Measurements from ENCODE around the gene SPRYD4. TPM values are rescaled to one million over a fixed set of nuclear protein-coding genes. Genes with fewer than 3 reads are reported as not detected.
"Not testable (repeated sequence)": the region's sequence is repeated elsewhere in the genome, so short reads cannot be mapped to it uniquely, and the experiment has no call there.

Gene SPRYD4
- total RNA-seq, 1 donor from 2014 or later = 1.4 TPM

DNA sequence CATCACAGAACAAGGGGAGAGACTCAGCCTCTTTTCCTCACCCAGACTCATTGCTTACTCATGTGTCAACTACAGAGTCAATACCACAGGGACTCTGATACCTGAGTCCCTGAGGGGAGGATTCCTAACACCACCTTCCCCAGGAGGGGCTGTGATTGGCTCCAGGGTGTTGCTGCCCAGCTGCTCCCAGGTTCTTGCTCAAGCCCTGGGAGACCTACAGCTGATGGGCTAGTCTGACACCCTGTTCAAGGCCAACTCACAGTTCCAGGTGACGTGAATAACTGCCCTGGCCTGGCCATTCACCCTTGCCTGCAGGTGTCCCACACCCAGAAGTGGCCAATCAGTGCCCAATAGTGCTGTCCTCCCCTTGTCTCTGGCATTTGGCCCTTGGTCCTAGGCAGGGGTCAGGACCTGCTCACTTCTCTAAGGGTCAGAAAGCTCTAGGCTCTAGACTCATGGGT is 8.6 kb downstream of the SPRYD4 start:
- no peak for DNase-seq (ENCODE audit: low read depth in 2 of 2)

DNA sequence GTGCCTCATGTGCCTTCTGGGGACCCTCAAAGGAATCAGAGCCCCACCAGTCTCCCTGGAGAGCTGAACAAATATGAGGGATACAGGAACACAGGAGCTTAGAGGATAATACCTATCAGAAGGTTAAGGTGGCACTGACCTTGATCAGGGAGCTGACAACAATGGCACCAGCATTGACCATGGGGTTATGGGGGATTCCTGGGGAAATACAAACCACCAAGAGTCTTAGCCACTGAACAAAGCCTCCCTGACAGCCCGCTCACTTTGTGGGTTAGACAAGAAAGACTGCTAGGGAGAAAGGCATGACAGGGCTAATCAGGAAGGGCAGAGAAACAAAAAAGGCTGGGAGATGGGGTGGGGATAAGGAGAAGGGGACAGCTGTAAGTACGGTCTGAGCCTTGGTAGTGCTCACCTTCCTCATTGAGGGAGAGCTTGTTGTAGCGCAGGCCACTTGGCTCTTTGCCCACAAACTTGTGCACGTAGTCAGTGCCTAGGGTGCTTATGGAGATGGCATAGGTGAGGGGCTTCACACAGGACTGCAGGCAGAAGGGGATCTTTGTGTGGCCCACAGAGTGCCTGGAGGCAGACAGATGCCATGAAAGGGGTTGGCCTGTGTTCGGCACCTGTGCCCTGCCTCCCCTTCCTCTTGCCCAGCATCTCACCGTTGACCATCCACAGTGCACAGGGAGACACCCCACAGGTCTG is 9.3 kb downstream of the SPRYD4 start:
- DNase-seq (ENCODE audit: low read depth in 2 of 2) = no peak

DNA sequence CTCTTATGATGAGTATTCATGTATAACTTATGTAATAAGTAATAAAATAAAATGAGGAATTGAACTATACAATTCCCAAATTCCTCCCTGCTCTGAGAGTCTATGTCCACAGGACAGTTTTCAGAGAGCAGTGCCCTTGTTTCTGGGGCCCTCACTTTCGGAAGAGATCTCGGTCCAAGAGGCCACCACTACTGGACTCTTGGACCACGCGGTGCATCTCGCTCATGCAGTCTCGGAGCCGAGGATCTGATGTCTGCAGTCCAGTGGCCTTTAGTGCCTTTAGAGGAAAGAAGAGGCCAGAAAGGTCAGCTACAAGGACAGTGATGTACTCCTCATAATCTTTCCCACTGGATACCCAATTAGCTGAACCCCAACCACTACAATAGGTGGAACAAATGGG is 11.2 kb downstream of the SPRYD4 start:
- DNase-seq (ENCODE audit: low read depth in 2 of 2) = no peak

DNA sequence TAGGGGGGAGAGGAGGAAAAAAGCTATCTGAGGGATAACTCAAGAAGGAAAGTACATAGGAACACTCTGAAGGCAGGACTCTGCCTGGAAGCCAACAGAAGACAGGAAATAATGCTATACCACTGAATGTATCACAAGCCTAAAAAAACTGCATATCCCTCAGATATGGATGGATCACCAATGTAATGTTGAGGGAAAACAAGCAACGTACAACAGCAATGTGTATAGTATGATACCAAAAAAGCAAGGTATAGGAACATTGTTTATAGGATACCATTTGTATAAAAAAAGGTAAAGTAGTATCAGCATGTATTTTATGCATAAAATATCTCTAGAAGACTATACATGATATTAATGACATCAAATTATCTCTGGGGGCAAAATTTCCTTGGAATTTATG is 16.2 kb downstream of the SPRYD4 start:
- DNase-seq (ENCODE audit: low read depth in 2 of 2) = no peak

DNA sequence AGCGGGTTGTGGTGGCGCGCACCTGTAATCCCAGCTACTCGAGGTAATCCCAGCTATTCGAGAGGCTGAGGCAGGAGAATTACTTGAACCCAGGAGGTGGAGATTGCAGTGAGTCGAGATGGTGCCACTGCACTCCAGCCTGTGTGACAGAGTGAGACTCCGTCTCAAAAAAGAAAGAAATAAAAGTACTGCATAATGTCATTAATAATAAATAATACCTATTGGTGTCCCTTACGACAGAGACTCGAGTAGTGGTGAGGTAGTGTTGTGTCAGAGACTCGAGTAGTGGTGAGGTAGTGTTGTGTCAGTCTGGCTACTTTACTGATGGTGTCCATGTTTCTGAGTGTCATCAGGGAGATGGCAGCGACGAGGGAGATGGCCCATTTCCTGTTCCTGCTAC is 18.3 kb downstream of the SPRYD4 start:
- DNase-seq (ENCODE audit: low read depth in 2 of 2) = no peak

DNA sequence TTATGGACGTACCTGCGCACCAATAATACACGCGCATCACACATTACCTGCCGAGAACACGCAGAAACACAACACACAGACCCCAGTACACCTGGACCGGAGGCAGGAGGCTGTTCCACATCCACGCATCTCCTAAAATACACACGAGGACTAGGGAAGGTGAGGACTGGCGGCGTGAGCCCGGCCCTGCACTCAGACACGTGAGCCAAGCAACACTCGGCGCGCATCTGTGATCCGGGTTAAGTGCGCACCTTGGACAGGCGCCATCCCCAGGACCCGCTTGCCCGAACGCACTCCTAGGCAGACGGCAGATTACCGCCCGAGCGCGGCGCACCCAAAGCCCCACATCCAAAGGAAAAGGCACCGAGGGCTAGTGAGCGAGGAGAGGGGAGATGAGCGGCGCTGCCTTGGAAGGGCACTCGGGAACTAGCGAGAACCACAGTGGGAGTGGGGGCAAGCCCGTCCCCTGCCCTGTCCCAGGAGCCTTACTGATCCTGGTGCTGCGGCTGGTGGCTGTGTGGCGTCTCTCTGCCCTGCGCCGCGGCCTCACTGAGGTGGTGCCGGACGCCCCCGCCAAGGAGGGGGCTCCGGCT is 19.2 kb downstream of the SPRYD4 start:
- peak in 1 of 2 donors; percentile 17 for DNase-seq (ENCODE audit: low read depth in 2 of 2)

DNA sequence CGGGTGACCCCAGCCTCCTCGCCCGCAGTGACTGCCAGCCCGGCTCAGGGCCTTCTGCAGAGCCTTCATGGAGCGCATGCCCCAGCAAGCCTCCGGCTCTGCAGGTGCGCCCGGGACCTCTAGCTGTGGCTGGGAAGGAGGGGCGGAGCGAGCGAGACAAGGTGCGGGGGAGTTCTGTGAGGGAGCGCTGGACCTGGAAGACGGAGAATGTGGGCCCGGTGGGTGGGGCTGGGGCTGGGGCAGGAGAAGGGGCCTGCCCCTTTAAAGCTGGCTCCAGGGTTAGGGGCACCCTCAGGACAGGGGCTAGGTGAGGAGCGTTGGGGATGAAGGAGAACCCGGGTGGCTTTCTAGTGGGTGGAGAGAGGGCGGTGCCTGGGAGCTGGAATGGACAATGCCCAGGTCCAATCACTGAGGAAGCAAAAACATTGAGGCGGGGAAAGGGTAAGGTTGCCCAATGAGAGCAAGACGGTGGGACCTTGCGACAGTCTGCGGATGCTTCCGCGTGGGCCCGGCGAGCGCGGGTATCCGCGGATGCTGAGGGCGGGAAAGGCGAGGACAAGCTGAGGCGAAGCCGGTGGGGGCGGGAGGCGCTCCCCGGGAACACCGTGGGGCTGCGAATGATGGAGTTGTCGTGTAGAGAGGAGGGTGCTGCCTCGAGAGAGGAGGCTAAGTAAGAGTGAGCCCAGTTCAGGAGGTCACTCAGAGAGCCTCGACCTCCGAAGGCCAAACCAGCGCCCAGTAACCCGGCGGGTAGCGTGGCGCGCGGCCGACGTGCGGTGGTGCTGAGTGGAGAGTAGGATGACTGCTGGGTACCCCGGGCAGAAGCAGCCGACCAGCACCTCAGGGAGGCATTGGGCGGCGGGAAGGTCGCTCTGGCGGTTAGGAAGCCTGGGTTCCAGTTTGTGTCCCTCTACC is 19.9 kb downstream of the SPRYD4 start, which contains the start of gene GLS2:
Gene GLS2, minus strand, starts transcription at position 121 of the 915 bp plus-strand sequence. Its CDS starts 43 bp downstream, at position 78.
- DNase-seq (ENCODE audit: low read depth in 2 of 2) = peak; percentile 59 to 71

DNA sequence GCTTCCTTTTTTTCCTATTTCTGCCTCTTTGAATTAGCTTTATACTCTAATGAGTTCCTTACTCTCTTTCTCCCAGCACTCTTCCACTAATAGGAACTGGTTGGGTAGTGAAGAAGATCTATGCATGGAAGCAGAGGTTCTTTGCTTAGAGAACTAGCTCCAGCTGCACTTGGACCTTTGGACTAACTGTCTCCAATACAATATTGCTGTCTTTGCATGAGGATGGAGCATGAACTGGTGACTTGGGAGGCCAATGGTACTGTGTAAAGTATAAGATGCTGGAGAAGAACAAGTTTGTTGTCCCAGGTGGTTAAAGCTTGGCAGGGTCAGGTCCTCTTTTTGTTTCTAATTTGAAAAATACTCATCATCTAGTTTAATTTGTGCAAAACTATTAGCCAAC is 22.0 kb downstream of the SPRYD4 start:
- no peak for DNase-seq (ENCODE audit: low read depth in 2 of 2)

DNA sequence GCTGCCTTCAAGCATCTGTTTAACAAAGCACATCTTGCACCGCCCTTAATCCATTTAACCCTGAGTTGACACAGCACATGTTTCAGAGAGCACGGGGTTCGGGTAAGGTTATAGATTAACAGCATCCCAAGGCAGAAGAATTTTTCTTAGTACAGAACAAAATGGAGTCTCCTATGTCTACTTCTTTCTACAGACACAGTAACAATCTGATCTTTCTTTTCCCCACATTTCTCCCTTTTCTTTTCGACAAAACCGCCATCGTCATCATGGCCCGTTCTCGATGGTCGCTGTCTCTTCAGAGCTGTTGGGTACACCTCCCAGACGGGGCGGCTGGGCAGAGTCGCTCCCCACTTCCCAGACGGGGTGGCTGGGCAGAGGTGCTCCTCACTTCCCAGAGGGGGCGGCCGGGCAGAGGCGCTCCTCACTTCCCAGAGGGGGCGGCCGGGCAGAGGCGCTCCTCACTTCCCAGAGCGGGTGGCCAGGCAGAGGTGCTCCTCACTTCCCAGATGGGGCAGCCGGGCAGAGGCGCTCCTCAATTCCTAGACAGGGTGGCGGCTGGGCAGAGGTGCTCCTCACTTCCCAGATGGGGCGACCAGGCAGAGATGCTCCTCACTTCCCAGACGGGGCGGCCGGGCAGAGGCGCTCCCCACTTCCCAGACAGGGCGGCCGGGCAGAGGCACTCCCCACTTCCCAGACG is 25.2 kb downstream of the SPRYD4 start:
- DNase-seq (ENCODE audit: low read depth in 2 of 2) = not testable (repeated sequence)

DNA sequence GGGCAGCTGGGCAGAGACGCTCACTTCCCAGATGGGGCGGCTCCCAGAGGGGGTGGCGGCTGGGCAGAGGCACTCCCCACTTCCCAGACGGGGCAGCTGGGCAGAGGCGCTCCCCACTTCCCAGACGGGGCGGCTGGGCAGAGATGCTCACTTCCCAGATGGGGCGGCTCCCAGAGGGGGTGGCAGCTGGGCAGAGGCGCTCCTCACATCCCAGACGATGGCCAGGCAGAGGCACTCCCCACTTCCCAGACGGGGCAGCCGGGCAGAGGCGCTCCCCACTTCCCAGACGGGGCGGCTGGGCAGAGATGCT is 25.7 kb downstream of the SPRYD4 start:
- not testable (repeated sequence) for DNase-seq (ENCODE audit: low read depth in 2 of 2)

DNA sequence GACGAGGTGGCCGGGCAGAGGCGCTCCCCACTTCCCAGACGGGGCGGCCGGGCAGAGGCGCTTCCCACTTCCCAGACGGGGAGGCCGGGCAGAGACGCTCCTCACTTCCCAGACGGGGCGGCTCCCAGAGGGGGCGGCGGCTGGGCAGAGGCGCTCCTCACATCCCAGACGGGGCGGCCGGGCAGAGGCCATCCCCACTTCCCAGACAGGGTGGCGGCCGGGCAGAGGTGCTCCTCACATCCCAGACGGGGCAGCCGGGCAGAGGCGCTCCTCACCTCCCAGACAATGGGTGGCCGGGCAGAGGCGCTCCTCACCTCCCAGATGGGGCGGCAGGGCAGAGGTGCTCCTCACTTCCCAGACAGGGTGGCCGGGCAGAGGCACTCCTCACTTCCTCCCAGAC is 26.1 kb downstream of the SPRYD4 start:
- not testable (repeated sequence) for DNase-seq (ENCODE audit: low read depth in 2 of 2)

DNA sequence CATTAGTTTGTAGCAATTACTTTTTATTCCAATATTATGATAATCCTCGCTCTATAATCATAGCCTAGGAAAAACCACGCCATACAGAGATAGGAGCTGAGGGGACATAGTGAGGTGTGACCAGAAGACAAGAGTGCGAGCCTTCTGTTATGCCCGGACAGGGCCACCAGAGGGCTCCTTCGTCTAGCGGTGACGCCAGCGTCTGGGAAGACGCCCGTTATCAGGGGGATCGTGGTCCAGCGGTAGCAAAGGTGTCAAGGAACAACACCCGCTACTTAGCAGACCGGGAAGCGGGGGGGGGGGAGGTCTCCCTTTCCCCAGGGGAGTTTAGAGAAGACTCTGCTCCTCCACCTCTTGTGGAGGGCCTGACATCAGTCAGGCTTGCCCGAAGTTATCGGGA is 28.3 kb downstream of the SPRYD4 start:
- DNase-seq (ENCODE audit: low read depth in 2 of 2) = peak in 1 of 2 donors; percentile 24

DNA sequence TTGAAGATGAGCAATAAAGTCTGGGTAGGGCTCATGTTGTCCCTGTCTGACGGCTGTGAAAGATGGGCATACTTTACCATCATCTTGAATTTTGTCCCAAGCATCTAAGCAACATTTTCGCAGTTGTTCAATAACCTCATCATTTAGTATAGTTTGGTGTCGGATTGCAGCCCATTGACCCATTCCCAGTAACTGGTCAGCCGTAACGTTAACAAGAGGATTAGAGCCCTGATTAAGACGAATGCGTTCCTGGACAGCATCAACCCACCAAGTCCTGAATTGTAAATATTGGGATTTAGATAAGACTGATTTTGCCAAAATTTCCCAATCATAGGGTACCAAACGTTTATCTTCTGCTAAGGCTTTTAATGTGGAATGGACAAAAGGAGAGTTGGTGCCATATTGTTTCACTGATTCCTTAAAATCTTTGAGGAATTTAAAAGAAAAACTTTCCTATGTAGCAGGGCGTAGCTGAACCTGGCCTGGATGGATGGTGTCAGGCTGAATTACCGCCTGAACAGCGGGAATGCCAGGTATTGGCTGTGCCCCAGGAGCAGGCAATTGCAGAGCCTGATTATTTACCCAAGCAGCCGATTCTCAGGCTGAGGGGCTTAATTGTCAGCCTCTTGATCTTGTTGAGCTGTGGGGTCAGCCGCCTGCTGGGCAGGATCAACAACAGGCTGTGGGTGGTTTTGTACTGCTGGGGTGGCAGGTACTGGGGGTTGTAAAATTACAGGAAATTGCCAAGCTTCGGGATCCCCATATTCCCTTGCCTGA is 29.9 kb downstream of the SPRYD4 start:
- not testable (repeated sequence) for DNase-seq (ENCODE audit: low read depth in 2 of 2)

DNA sequence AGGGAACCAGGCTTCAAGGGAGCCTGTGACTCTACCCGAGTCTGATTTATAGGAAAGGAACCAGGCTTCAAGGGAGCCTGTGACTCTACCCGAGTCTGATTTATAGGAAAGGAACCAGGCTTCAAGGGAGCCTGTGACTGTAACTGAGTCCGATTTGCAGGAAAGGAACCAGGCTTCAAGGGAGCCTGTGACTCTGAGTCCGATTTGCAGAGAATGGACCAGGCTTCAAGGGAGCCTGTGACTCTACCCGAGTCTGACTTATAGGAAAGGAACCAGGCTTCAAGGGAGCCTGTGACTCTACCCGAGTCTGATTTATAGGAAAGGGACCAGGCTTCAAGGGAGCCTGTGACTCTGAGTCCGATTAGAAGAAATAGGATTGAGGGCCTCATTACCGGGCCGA is 31.1 kb downstream of the SPRYD4 start:
- DNase-seq (ENCODE audit: low read depth in 2 of 2) = not testable (repeated sequence)

DNA sequence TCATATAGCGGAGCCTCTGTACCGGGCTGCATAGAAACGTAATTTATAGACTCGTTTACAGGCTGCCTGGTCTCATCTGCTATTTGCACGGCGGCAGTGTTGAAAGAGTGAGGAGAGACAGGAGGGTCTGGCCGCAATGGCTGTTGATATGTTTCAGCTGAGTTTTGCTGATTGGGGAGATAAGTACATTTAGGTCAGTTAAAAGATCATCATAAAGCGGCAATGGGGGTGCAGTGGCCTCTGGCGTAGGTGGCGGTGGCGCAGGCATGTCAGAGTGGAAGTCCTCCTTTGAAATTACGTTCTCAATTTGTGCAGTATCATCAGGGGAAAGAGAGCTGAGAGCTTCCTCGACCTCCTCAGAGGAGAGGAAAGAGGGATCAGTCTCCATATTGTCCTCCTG is 31.5 kb downstream of the SPRYD4 start:
- DNase-seq (ENCODE audit: low read depth in 2 of 2) = not testable (repeated sequence)

DNA sequence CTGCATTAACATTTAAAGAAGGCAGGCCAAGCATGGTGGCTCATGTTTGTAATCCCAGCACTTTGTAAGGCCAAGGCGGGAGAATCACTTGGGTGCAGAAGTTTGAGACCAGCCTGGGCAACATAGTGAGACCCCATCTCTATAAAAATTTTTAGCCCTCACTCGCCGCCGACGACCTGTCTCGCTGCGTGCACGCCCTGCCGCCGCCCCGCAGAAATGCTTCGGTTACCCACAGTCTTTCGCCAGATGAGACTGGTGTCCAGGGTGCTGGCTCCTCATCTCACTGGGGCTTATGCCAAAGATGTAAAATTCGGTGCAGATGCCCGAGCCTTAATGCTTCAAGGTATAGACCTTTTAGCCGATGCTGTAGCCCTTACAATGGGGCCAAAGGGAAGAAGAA is 42.4 kb downstream of the SPRYD4 start:
- no peak for DNase-seq (ENCODE audit: low read depth in 2 of 2)

DNA sequence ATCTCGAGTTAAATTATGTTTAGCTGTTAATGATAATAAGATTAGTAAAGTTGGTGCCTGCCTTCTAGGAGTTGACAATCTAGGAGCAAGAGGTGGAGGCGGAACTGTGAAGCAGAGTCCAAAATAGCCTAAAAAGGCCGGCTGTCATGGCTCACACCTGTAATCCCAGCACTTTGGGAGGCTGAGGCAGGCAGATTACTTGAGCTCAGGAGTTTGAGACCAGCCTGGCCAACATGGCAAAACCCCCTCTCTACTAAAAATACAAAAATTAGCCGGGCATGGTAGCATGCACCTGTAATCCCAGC is 45.6 kb downstream of the SPRYD4 start:
- DNase-seq (ENCODE audit: low read depth in 2 of 2) = not testable (repeated sequence)

DNA sequence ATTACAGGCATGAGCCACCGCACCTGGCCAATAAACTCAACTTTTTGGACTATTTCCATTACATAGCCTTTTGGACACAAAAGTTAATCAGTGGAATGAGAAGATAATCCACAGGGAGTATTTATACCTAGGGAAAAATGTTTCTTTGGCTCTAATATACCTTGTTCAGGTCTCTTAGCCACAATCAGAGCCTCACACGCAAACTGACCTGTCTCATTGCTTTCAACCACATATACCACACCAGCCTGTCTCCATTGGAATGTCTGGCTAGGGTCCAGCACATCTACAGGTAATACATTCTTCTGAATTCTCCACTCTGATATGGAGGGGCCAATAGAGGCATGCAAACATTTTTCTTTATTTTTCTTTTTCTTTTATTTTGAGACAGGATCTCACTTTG is 49.5 kb downstream of the SPRYD4 start:
- peak in 1 of 2 donors; percentile 10 for DNase-seq (ENCODE audit: low read depth in 2 of 2)

DNA sequence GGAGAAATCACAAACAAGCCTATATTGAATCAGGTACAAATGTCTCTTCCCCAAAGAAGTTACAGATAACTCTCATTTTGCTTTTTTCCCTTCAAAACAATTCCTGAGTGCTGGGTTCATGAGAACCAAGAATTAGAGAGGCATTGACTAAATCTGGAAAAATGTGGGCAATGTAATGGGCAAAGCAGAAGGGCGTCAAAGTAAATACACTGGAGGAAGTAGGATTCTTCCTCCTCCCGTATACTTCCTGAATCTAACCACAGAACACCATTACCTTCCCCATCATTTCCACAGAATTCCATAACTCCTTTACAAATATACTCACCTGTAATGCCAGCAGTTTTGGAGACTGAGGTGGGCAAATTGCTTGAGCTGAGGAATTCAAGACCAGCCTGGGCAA is 50.2 kb downstream of the SPRYD4 start:
- peak in 1 of 2 donors; percentile 41 for DNase-seq (ENCODE audit: low read depth in 2 of 2)

DNA sequence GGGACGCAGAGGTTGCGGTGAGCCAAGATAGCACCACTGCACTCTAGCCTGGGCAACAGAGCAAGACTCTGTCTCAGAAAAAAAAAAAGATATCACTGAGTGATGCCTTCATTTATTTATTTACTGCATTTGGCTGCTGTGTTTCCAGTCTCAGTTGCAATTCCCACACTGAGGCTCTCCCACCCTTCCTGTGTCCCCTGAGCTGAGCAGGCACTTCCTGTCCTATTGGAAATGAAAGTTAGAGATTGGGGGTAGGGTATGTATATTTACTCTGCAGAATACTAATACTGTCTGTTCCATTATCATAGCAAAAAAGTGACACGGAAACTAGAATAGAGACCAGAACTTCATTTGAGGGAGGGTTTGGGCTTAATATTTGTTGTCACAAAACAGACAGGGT is 51.7 kb downstream of the SPRYD4 start:
- DNase-seq (ENCODE audit: low read depth in 2 of 2) = peak; percentile 74 to 75

DNA sequence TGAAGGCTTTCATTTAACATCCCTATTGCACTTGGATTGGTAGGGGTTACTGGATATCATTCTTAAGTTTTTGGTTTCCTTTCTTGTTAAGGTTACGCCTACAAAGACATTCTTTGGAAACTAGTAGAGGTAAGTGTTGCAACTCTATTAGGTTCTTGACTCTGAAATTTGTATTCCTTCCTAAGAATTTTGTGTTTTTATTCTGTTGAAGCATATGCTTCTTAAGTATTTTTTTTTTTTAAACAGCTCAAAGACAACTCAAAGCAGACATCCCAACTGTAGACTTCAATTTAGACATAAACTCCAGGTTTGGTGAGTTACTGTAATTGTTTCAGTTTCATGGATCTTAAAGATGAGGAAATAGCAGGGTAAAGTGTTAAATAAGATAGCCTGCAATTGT is 52.1 kb downstream of the SPRYD4 start:
- peak in 1 of 2 donors; percentile 5 for DNase-seq (ENCODE audit: low read depth in 2 of 2)

All from dermis microvascular lymphatic vessel endothelial cell (primary cell).